Nucleus accumbens (tissue), 56 donors: Measurements from ENCODE around the gene MYOF.
"Not testable (repeated sequence)": the region's sequence is repeated elsewhere in the genome, so short reads cannot be mapped to it uniquely, and the experiment has no call there.

Source experiments
- DNase-seq, 56 donors: peaks; one replicate each; lab custom pipeline; 2025; lab: John Stamatoyannopoulos, UW

The MYOF gene

GRCh38 chr10:93319096-93319495, 163.0 kb downstream of the MYOF start:
- DNase-seq = no peak

- DNase-seq = no peak
Measured at GRCh38 chr10:93315246-93315645, 166.9 kb downstream of the MYOF start.

GRCh38 chr10:93314656-93315055, 167.5 kb downstream of the MYOF start:
- not testable (repeated sequence) for DNase-seq

DNA sequence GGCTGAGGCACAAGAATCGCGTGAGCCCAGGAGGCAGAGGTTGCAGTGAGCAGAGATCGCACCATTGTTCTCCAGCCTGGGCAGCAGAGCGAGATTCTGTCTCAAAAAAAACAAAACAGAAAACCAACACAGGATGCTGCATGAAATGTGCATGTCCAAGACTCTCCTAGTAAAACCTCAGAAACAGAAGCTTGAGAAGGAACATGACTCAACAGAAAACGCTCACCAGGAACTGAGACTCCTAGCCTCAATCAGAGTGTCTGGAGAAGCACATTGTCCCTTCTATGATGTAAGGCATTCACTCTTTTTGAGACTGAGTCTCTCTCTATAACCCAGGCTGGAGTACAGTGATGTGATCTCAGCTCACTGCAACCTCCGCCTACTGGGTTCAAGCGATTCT, 168.3 kb downstream of the MYOF start:
- DNase-seq = no peak

DNA sequence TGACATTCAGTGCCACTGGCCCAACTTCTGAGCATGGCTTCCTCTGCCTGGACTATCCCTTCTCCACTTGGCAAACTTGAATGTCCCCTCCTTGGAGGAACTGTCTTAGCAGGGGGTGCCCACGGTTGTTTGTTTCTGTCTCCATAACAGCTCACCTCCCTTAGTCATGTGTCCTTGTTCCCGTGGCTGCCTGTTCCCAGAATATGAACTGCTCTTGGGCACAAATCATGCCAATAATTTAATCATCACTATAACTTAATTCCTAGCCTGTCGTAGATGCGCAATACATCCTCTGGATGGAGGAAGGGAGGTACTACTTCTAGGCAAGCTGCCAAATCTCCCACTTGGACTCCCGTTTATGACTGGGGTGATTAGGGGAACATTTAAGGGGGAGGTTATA, 173.1 kb downstream of the MYOF start:
- no peak for DNase-seq

- no peak for DNase-seq
Measured at GRCh38 chr10:93305122-93305521, 177.0 kb downstream of the MYOF start.

- no peak for DNase-seq
Measured at GRCh38 chr10:93300981-93301380, 181.2 kb downstream of the MYOF start.

GRCh38 chr10:93300288-93300917, 181.7 kb downstream of the MYOF start:
- peak in 3 of 56 donors; percentile 5 to 11 (median 11) for DNase-seq

GRCh38 chr10:93299606-93300287, 182.4 kb downstream of the MYOF start:
- DNase-seq = no peak

- DNase-seq = no peak
Measured at GRCh38 chr10:93299195-93299594, 182.9 kb downstream of the MYOF start.

- no peak for DNase-seq
Measured at GRCh38 chr10:93296151-93296550, 186.0 kb downstream of the MYOF start.

GRCh38 chr10:93293999-93294398, 188.1 kb downstream of the MYOF start:
- no peak for DNase-seq

- DNase-seq = no peak
Measured at GRCh38 chr10:93290661-93291354, 191.3 kb downstream of the MYOF start.

- DNase-seq = peak in 40 of 56 donors; percentile 2 to 78 (median 16)
Measured at GRCh38 chr10:93288679-93289634, 193.2 kb downstream of the MYOF start.

DNA sequence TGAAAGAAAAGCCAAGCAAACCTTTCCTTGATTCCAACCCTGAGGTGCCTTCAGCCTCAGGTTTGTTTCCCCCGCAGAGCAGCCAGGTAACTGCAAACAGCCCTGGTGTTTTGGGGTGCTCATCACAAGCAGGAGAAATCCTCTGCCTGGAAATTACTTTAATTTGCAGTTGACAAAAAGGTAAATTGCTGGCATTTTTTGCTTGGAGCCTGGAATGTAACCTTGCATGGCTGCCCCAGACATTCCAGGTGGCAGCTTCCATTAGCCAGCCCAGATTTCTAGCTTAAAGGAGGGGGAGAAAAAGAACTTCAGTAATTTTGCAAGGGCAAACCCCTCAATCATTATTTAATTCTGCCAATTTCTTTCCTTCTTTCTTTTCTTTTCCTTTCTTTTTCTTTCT, 194.4 kb downstream of the MYOF start:
- no peak for DNase-seq

DNA sequence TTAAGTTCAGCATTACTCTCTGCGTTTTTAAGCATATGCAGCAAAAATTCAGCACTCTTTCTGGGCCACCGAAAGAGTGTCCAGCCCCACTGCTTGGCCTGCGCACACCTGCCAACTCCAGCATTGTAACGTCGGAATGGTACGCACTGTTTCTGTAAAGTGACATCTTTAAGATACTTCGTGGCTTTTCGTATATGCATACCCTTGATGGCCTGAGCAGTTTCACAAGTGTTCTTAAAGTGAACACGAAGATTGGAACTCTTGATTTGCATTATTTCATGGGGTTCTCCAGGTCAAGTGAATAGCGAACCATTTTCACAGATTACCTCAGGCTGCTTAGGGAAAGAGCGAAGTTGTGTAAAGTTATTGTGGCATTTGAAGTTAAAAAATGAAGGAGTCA, 197.9 kb downstream of the MYOF start:
- DNase-seq = not testable (repeated sequence)

DNA sequence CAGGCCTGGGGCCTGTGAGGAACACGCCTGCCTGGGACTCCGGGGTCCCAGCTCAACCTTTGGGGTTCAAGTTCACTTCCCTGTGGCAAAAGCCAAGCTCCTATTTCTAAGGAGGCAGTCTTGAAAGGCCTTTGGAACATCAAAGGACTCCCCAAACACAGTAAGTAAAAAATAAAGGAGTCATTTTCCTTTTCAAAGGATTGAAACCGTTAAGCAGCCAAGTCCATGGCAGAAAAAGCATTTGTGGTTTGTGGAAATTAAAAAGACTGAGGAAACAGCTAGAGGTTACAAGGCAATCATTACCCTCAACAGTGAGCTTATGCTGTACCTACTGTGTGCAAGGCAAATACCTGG, 200.8 kb downstream of the MYOF start:
- DNase-seq = no peak

GRCh38 chr10:93280699-93281366, 201.3 kb downstream of the MYOF start:
- peak in 1 of 56 donors; percentile 3 for DNase-seq

DNA sequence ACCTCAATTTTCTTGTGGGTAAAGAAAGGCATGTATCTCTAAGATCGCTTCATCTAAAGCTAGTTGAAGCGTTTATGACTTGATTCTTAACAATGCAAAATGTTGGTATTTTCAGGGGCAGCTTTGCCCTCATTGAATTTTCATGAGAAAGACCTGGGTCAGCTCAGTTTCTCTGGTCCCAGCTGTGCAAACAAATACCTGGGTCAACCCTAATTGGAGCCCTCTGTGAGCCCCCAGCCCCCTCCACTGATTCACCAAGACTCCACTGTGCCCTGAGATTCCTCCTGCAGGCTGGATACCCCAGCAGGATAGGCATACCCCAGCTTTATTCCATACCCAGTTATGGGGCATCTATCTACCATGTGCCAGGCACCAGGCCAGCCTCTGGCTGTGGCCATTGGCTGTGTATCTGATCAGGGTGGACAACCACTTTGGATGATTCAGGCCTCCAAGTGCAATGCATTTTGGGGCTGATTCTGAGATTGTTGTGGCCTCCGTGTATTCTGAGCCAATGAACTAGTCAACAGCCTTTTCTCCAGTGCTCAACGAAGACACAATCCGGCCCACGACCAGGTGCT, 201.9 kb downstream of the MYOF start:
- no peak for DNase-seq

DNA sequence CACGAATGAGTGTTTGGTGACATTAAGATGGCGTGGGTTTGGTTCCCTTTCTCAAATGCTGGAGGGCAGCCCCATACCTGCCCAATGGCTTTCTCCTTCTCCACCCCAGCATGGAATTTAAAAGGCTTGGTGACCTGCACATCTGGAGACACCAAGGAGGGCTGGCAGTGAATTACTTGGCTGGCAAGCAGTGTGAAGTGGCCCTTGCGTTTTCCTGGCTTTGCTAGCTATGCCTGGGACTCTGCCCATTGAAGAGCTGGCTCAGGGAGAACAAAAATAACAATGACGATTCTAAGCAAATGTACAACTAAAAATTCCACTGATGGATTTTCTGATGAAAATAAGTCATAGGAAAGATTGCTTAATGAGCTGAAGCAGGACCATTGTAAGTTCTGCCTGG, 204.8 kb downstream of the MYOF start:
- no peak for DNase-seq
